Panc1 (cell line): ENCODE results near the gene ARHGDIB.

Source experiments
- POLR2AphosphoS5 ChIP-seq: IDR thresholded peaks from 2 replicates; pipeline ENCODE4 v1.6.1; 2012; ENCODE audit warnings: mild to moderate bottlenecking, low read depth, low read length, moderate library complexity
- SIN3A ChIP-seq: IDR thresholded peaks from 2 replicates; pipeline ENCODE4 v1.6.1; 2012; ENCODE audit warnings: low read depth, mild to moderate bottlenecking, low read length, moderate library complexity, borderline replicate concordance; ENCODE audit not compliant: insufficient read depth
- TF ChIP-seq, protein P1 (sequence below): fragments of 450-650 bp; IDR thresholded peaks from 2 replicates; pipeline ENCODE4 v1.5.1; 2017; ENCODE audit warnings: mild to moderate bottlenecking
- TF ChIP-seq, protein P2 (sequence below), 2 experiments: IDR thresholded peaks; 2 replicates each; pipeline ENCODE4 v1.6.1; 2011 to 2012; ENCODE audit warnings: low read depth in 2 of 2, control low read depth in 1 of 2, low read length in 1 of 2, mild to moderate bottlenecking in 1 of 2, moderate library complexity in 1 of 2; ENCODE audit not compliant: insufficient read depth in 1 of 2

DNA sequence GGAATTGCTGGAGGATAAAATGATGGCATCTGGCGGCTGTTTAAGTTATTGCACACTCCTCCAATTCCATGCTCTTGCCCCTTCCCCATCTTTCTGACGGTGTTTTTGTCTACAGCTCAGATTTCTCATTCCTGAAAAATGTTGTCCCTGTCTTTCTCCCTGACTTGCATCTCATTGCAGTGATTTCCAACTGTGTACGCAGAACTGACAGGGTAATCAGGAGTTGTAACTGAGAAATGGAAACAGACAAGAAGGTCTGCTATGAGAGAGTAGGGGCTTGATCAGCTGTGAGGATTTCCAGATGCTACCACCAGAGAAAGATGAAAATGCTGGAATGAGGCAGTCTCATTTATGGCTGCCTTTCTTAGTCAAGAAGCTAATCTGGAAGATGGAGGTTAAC, 24.4 kb downstream of the ARHGDIB start:
- TF ChIP-seq SIN3A (no peak), POLR2AphosphoS5 (no peak)
- TF ChIP-seq, protein P1, sequence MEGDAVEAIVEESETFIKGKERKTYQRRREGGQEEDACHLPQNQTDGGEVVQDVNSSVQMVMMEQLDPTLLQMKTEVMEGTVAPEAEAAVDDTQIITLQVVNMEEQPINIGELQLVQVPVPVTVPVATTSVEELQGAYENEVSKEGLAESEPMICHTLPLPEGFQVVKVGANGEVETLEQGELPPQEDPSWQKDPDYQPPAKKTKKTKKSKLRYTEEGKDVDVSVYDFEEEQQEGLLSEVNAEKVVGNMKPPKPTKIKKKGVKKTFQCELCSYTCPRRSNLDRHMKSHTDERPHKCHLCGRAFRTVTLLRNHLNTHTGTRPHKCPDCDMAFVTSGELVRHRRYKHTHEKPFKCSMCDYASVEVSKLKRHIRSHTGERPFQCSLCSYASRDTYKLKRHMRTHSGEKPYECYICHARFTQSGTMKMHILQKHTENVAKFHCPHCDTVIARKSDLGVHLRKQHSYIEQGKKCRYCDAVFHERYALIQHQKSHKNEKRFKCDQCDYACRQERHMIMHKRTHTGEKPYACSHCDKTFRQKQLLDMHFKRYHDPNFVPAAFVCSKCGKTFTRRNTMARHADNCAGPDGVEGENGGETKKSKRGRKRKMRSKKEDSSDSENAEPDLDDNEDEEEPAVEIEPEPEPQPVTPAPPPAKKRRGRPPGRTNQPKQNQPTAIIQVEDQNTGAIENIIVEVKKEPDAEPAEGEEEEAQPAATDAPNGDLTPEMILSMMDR: no peak
- TF ChIP-seq, protein P2, sequence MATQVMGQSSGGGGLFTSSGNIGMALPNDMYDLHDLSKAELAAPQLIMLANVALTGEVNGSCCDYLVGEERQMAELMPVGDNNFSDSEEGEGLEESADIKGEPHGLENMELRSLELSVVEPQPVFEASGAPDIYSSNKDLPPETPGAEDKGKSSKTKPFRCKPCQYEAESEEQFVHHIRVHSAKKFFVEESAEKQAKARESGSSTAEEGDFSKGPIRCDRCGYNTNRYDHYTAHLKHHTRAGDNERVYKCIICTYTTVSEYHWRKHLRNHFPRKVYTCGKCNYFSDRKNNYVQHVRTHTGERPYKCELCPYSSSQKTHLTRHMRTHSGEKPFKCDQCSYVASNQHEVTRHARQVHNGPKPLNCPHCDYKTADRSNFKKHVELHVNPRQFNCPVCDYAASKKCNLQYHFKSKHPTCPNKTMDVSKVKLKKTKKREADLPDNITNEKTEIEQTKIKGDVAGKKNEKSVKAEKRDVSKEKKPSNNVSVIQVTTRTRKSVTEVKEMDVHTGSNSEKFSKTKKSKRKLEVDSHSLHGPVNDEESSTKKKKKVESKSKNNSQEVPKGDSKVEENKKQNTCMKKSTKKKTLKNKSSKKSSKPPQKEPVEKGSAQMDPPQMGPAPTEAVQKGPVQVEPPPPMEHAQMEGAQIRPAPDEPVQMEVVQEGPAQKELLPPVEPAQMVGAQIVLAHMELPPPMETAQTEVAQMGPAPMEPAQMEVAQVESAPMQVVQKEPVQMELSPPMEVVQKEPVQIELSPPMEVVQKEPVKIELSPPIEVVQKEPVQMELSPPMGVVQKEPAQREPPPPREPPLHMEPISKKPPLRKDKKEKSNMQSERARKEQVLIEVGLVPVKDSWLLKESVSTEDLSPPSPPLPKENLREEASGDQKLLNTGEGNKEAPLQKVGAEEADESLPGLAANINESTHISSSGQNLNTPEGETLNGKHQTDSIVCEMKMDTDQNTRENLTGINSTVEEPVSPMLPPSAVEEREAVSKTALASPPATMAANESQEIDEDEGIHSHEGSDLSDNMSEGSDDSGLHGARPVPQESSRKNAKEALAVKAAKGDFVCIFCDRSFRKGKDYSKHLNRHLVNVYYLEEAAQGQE (IDR thresholded peaks at IDR 0.05; ENCODE audit: insufficient read depth in 1 of 2, low read depth in 2 of 2, low read length in 1 of 2): no peak
